Measurements from ENCODE around the gene BBLN.

Gene BBLN

DNA sequence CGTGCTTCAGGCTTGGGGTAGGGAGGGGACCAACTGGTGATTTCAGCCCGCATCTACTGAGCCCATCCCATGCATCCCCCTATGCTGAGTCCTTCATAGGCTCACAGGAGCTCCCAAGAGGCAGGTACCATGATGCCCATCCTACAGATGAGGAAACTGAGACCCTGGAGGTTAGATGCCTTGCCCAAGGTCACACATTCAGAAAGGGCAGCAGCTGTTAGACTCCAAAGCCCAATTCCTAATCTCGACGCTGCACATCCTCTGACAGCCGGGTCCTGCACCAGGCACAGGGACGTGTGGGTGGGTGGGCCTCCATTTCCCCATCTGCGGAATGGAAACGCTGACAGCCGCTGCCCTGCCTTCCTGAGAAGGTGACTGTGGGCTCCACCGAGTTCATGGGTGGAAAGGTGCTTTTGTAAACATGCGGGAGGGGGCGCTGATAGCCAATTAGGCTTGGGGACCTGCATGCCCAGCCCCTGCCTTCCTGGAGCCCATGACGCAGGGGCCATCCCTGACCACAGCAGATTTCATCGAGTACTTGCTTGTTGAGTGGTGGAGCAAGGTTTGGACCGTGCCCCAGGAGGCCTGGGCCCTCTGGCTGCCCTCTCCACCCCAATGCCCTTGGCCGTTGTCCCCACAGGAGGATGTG lies 45.4 kb downstream of the BBLN start:
- Histone ChIP-seq H3K79me2 (ENCODE audit: control insufficient read depth, low read length) (no peaks in the 10 kb centered on the region), H3K9me3 (ENCODE audit: control insufficient read depth, insufficient read depth, low read length) (no peaks in the 10 kb centered on the region), H3K27me3 (ENCODE audit: control insufficient read depth, low read length) (peaks cover 43% of the 10 kb centered on the region), H3K4me2 (ENCODE audit: low read length) (no peak overlapping the region), H3K27ac (ENCODE audit: low read depth, low read length) (no peak overlapping the region), H3K9me2 (replicated peaks; ENCODE audit: control insufficient read depth, low read length) (no peaks in the 10 kb centered on the region), H3K4me1 (ENCODE audit: control insufficient read depth, low read length) (peaks cover 16% of the 10 kb centered on the region), H3F3A (ENCODE audit: control insufficient read depth, insufficient read depth) (no peaks in the 10 kb centered on the region), H3K4me3 (ENCODE audit: low read length) (no peak overlapping the region), H4K20me1 (ENCODE audit: control insufficient read depth, insufficient read depth, low read depth, low read length) (no peaks in the 10 kb centered on the region), H3K36me3 (ENCODE audit: control insufficient read depth, low read length) (no peaks in the 10 kb centered on the region)
- TF ChIP-seq EZH2phosphoT487 (IDR thresholded peaks at IDR 0.05; ENCODE audit: borderline replicate concordance, low read length) (no peak), CTCF (IDR thresholded peaks at IDR 0.05; ENCODE audit: low read depth, low read length, poor library complexity, severe bottlenecking) (no peak)

- Histone ChIP-seq H3K79me2 (ENCODE audit: control insufficient read depth, low read length) (no peaks in the 10 kb centered on the region), H3K4me3 (ENCODE audit: low read length) (no peak overlapping the region), H3K27me3 (ENCODE audit: control insufficient read depth, low read length) (peaks cover 52% of the 10 kb centered on the region), H3K4me1 (ENCODE audit: control insufficient read depth, low read length) (peaks cover 16% of the 10 kb centered on the region), H3K9me2 (replicated peaks; ENCODE audit: control insufficient read depth, low read length) (no peaks in the 10 kb centered on the region), H3K4me2 (ENCODE audit: low read length) (no peak overlapping the region), H3K27ac (ENCODE audit: low read depth, low read length) (no peak overlapping the region), H3K9me3 (ENCODE audit: control insufficient read depth, insufficient read depth, low read length) (no peaks in the 10 kb centered on the region), H3K36me3 (ENCODE audit: control insufficient read depth, low read length) (no peaks in the 10 kb centered on the region), H4K20me1 (ENCODE audit: control insufficient read depth, insufficient read depth, low read depth, low read length) (no peaks in the 10 kb centered on the region), H3F3A (ENCODE audit: control insufficient read depth, insufficient read depth) (no peaks in the 10 kb centered on the region)
- TF ChIP-seq CTCF (IDR thresholded peaks at IDR 0.05; ENCODE audit: low read depth, low read length, poor library complexity, severe bottlenecking) (no peak), EZH2phosphoT487 (IDR thresholded peaks at IDR 0.05; ENCODE audit: borderline replicate concordance, low read length) (no peak)
Observed at GRCh38 chr9:128206484-128206883, 46.4 kb downstream of the BBLN start.

GRCh38 chr9:128206916-128207910 lies 47.1 kb downstream of the BBLN start:
- Histone ChIP-seq H3K9me2 (replicated peaks; ENCODE audit: control insufficient read depth, low read length) (no peaks in the 10 kb centered on the region), H3K9me3 (ENCODE audit: control insufficient read depth, insufficient read depth, low read length) (no peaks in the 10 kb centered on the region), H3K79me2 (ENCODE audit: control insufficient read depth, low read length) (no peaks in the 10 kb centered on the region), H3K36me3 (ENCODE audit: control insufficient read depth, low read length) (no peaks in the 10 kb centered on the region), H3K4me3 (ENCODE audit: low read length) (no peak overlapping the region), H3K4me2 (ENCODE audit: low read length) (no peak overlapping the region), H3K4me1 (ENCODE audit: control insufficient read depth, low read length) (peaks cover 16% of the 10 kb centered on the region), H3K27ac (ENCODE audit: low read depth, low read length) (no peak overlapping the region), H4K20me1 (ENCODE audit: control insufficient read depth, insufficient read depth, low read depth, low read length) (no peaks in the 10 kb centered on the region), H3F3A (ENCODE audit: control insufficient read depth, insufficient read depth) (no peaks in the 10 kb centered on the region), H3K27me3 (ENCODE audit: control insufficient read depth, low read length) (peaks cover 59% of the 10 kb centered on the region)
- no peak for TF ChIP-seq EZH2phosphoT487 (IDR thresholded peaks at IDR 0.05; ENCODE audit: borderline replicate concordance, low read length)
- TF ChIP-seq CTCF (IDR thresholded peaks at IDR 0.05; ENCODE audit: low read depth, low read length, poor library complexity, severe bottlenecking) = no peak

Data from DOHH2 (cell line).